HEK293 (cell line): ENCODE measurements around the gene GLTP.

Experiments used
- CTCF ChIA-PET: fragments of 350-600 bp; formaldehyde crosslinking; extraction: SDS; loops from one replicate; lab custom pipeline; 2021; ENCODE audit warnings: antibody characterized with exemption; lab: Yijun Ruan, JAX
- POLR2A ChIA-PET: fragments of 300-600 bp; formaldehyde crosslinking; extraction: SDS; loops from one replicate; lab custom pipeline; 2020; ENCODE audit warnings: antibody characterized with exemption, inconsistent platforms; lab: Yijun Ruan, JAX
- H3K27ac ChIP-seq: fragments of 200-500 bp; sonication (Bioruptor generic); 2 replicates; pipeline ENCODE4 v1.5.1; 2014; ENCODE audit warnings: low read depth, low read length, control low read depth, inconsistent platforms; ENCODE audit errors: extremely low read depth
- H3K36me3 ChIP-seq, 2 experiments: fragments of 200-500 bp in 1 of 2; sonication (Bioruptor generic) in 1 of 2; 1 replicate in 1 of 2; 2 replicates in 1 of 2; pipeline ENCODE4 v1.5.1; 2014 to 2017; ENCODE audit warnings: inconsistent platforms in 2 of 2, low read length in 2 of 2; ENCODE audit not compliant: control insufficient read depth in 2 of 2, insufficient read depth in 1 of 2
- H3K4me1 ChIP-seq: fragments of 200-500 bp; sonication (Bioruptor generic); 2 replicates; pipeline ENCODE4 v1.5.1; 2014; ENCODE audit warnings: mild to moderate bottlenecking, low read length, inconsistent platforms; ENCODE audit not compliant: control insufficient read depth, insufficient read depth
- H3K4me3 ChIP-seq: 2 replicates; pipeline ENCODE4 v1.5.1; 2011; ENCODE audit warnings: low read depth, mild to moderate bottlenecking, control low read depth, low read length, moderate library complexity
- H3K9me3 ChIP-seq: fragments of 200-500 bp; sonication (Bioruptor generic); 2 replicates; pipeline ENCODE4 v1.5.1; 2014; ENCODE audit warnings: low read depth, low read length, inconsistent platforms; ENCODE audit not compliant: control insufficient read depth, insufficient read depth
- BCL11A ChIP-seq: fragments of 450-650 bp; formaldehyde crosslinking; IDR thresholded peaks from 2 replicates; pipeline ENCODE4 v1.5.1; 2016; ENCODE audit warnings: low read depth, missing biosample characterization, missing genetic modification characterization
- BCL11B ChIP-seq: fragments of 450-650 bp; formaldehyde crosslinking; IDR thresholded peaks from 2 replicates; pipeline ENCODE4 v1.5.1; 2016; ENCODE audit warnings: low read depth, missing biosample characterization, missing genetic modification characterization
- EGR2 ChIP-seq: fragments of 450-650 bp; formaldehyde crosslinking; IDR thresholded peaks from 2 replicates; pipeline ENCODE4 v1.5.1; 2016; ENCODE audit warnings: low read depth, missing biosample characterization, missing genetic modification characterization
- GLIS2 ChIP-seq: fragments of 450-650 bp; formaldehyde crosslinking; IDR thresholded peaks from 2 replicates; pipeline ENCODE4 v1.5.1; 2016; ENCODE audit warnings: missing biosample characterization, missing genetic modification characterization
- KLF10 ChIP-seq: fragments of 450-650 bp; IDR thresholded peaks from 2 replicates; pipeline ENCODE4 v1.5.1; 2018; ENCODE audit warnings: missing biosample characterization, mild to moderate bottlenecking, missing genetic modification characterization
- KLF7 ChIP-seq: fragments of 450-650 bp; formaldehyde crosslinking; IDR thresholded peaks from 2 replicates; pipeline ENCODE4 v1.5.1; 2016; ENCODE audit warnings: missing biosample characterization, missing genetic modification characterization, borderline replicate concordance
- SCRT2 ChIP-seq: fragments of 450-650 bp; formaldehyde crosslinking; IDR thresholded peaks from 2 replicates; pipeline ENCODE4 v1.5.1; 2016; ENCODE audit warnings: missing biosample characterization, missing genetic modification characterization
- SP3 ChIP-seq: fragments of 450-650 bp; formaldehyde crosslinking; IDR thresholded peaks from 2 replicates; pipeline ENCODE4 v1.5.1; 2016; ENCODE audit warnings: missing biosample characterization, missing genetic modification characterization
- SP7 ChIP-seq: fragments of 450-650 bp; formaldehyde crosslinking; IDR thresholded peaks from 2 replicates; pipeline ENCODE4 v1.5.1; 2016; ENCODE audit warnings: missing biosample characterization, missing genetic modification characterization
- TCF7L2 ChIP-seq: IDR thresholded peaks from 2 replicates; pipeline ENCODE4 v1.6.1; 2011; ENCODE audit warnings: low read depth, mild to moderate bottlenecking, inconsistent platforms, low read length, moderate library complexity, borderline replicate concordance
- YY1 ChIP-seq: fragments of 450-650 bp; formaldehyde crosslinking; IDR thresholded peaks from 2 replicates; pipeline ENCODE4 v1.5.1; 2018; ENCODE audit warnings: missing biosample characterization, missing genetic modification characterization
- ZFHX2 ChIP-seq: fragments of 450-650 bp; formaldehyde crosslinking; conservative IDR thresholded peaks from 2 replicates; pipeline ENCODE4 v1.5.1; 2016; ENCODE audit warnings: missing biosample characterization, missing genetic modification characterization
- ZIC2 ChIP-seq: fragments of 450-650 bp; formaldehyde crosslinking; IDR thresholded peaks from 2 replicates; pipeline ENCODE4 v1.5.1; 2016; ENCODE audit warnings: missing biosample characterization, missing genetic modification characterization
- ZNF10 ChIP-seq: fragments of 450-650 bp; formaldehyde crosslinking; IDR thresholded peaks from 2 replicates; pipeline ENCODE4 v1.5.1; 2017; ENCODE audit warnings: missing biosample characterization, missing genetic modification characterization
- ZNF121 ChIP-seq: fragments of 450-650 bp; formaldehyde crosslinking; IDR thresholded peaks from 2 replicates; pipeline ENCODE4 v1.5.1; 2016; ENCODE audit warnings: missing biosample characterization, missing genetic modification characterization
- ZNF23 ChIP-seq: fragments of 450-650 bp; formaldehyde crosslinking; IDR thresholded peaks from 2 replicates; pipeline ENCODE4 v1.5.1; 2016; ENCODE audit warnings: missing biosample characterization, missing genetic modification characterization, borderline replicate concordance
- ZNF302 ChIP-seq: fragments of 450-650 bp; formaldehyde crosslinking; IDR thresholded peaks from 2 replicates; pipeline ENCODE4 v1.5.1; 2016; ENCODE audit warnings: missing biosample characterization, missing genetic modification characterization, low read depth
- ZNF335 ChIP-seq: fragments of 450-650 bp; formaldehyde crosslinking; conservative IDR thresholded peaks from 2 replicates; pipeline ENCODE4 v1.5.1; 2016; ENCODE audit warnings: missing biosample characterization, missing genetic modification characterization
- ZNF341 ChIP-seq: fragments of 450-650 bp; formaldehyde crosslinking; IDR thresholded peaks from 2 replicates; pipeline ENCODE4; 2016; ENCODE audit warnings: low read depth, missing biosample characterization, missing genetic modification characterization
- ZNF404 ChIP-seq: fragments of 450-650 bp; formaldehyde crosslinking; IDR thresholded peaks from 2 replicates; pipeline ENCODE4 v1.5.1; 2017; ENCODE audit warnings: missing biosample characterization, missing genetic modification characterization
- ZNF416 ChIP-seq: fragments of 450-650 bp; formaldehyde crosslinking; IDR thresholded peaks from 2 replicates; pipeline ENCODE4 v1.5.1; 2016; ENCODE audit warnings: missing biosample characterization, missing genetic modification characterization
- ZNF423 ChIP-seq: fragments of 450-650 bp; formaldehyde crosslinking; IDR thresholded peaks from 2 replicates; pipeline ENCODE4 v1.5.1; 2016; ENCODE audit warnings: missing biosample characterization, missing genetic modification characterization
- ZNF560 ChIP-seq: fragments of 450-650 bp; formaldehyde crosslinking; IDR thresholded peaks from 2 replicates; pipeline ENCODE4 v1.5.1; 2017; ENCODE audit warnings: missing biosample characterization, missing genetic modification characterization, borderline replicate concordance
- ZNF585B ChIP-seq: fragments of 450-650 bp; formaldehyde crosslinking; IDR thresholded peaks from 2 replicates; pipeline ENCODE4 v1.5.1; 2016; ENCODE audit warnings: missing biosample characterization, missing genetic modification characterization
- ZNF660 ChIP-seq: fragments of 450-650 bp; IDR thresholded peaks from 2 replicates; pipeline ENCODE4 v1.5.1; 2018; ENCODE audit warnings: missing biosample characterization, mild to moderate bottlenecking, missing genetic modification characterization
- ZSCAN23 ChIP-seq: fragments of 450-650 bp; formaldehyde crosslinking; IDR thresholded peaks from 2 replicates; pipeline ENCODE4 v1.5.1; 2016; ENCODE audit warnings: missing biosample characterization, missing genetic modification characterization
- TF ChIP-seq, protein P1 (sequence below): fragments of 450-650 bp; formaldehyde crosslinking; IDR thresholded peaks from 2 replicates; pipeline ENCODE4 v1.5.1; 2016; ENCODE audit warnings: missing biosample characterization, missing genetic modification characterization
- TF ChIP-seq, protein P2 (sequence below): fragments of 450-650 bp; formaldehyde crosslinking; IDR thresholded peaks from 2 replicates; pipeline ENCODE4 v1.5.1; 2016; ENCODE audit warnings: missing biosample characterization, missing genetic modification characterization
- TF ChIP-seq, protein P3 (sequence below): fragments of 450-650 bp; formaldehyde crosslinking; IDR thresholded peaks from 2 replicates; pipeline ENCODE4 v1.5.1; 2016; ENCODE audit warnings: missing biosample characterization, missing genetic modification characterization
- TF ChIP-seq, protein P4 (sequence below): fragments of 450-650 bp; formaldehyde crosslinking; IDR thresholded peaks from 2 replicates; pipeline ENCODE4 v1.5.1; 2017; ENCODE audit warnings: missing biosample characterization, missing genetic modification characterization
- TF ChIP-seq, protein P5 (sequence below): sonication (generic); formaldehyde crosslinking; IDR thresholded peaks from 2 replicates; pipeline ENCODE4 v1.8.1; 2022; ENCODE audit warnings: mild to moderate bottlenecking, moderate library complexity, missing genetic modification reagents

The GLTP gene, protein sequence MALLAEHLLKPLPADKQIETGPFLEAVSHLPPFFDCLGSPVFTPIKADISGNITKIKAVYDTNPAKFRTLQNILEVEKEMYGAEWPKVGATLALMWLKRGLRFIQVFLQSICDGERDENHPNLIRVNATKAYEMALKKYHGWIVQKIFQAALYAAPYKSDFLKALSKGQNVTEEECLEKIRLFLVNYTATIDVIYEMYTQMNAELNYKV

DNA sequence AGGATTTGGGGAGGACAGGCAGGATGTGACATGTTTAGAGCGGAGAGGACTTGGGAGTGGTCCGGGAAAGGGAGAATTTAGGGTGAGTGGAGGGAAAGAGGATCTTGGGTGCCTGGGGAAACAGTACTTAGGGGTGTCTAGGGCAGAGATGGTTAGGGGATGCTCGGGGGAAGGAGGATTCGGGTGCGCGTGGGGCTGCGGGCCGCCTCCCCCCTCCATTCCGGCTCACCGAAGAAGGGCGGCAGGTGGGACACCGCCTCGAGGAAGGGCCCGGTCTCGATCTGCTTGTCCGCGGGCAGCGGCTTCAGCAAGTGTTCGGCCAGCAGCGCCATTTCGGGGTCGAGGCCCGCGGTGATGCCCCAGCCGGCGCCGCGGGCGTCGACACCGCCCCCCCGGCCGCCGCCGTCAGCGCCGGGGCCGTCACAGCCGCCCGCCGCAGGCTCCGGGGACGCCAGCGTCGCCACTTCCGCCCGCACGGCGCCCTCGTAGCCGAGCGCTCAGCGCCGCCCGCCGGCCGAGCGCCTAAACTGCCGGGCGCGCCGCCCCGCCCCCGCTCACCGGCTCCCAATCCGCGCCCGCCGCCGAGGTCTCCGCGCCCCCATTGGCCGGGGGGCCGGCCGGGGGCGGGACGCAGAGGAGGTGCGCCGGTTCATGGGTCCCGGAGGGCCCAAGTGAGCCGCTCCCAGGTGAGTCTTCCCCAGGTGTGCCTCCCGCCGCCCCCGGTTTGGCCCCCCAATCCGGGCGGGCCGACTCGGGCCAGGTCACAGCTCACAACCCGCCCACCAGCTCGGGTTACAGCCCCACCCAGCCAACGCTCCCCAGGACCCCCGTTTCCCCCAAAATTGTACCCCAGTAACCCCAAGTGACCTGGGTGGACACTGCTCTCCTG, at the start of gene GLTP:
Gene GLTP (minus strand): TSS at position 499 of the 889 bp plus-strand sequence. CDS start 167 bp downstream, at position 332.
- Histone ChIP-seq H3K4me3 (peak within 1 kb of the TSS; percentile 71), H3K4me1 (peaks cover 8% of the 10 kb centered on the region), H3K27ac (peak within 1 kb of the TSS; percentile 51; the same call in 1 of the 2 replicates), H3K9me3 (no peaks in the 10 kb centered on the region), H3K36me3 (no peaks in the 10 kb centered on the region)
- CTCF ChIA-PET = interaction anchor here (0.7 to 3.7 kb wide), 9 partner anchors 16 to 282 kb away, joined by 3 to 24 read pairs (median 3); no protein-coding TSS in a partner anchor
- POLR2A ChIA-PET = no interaction called here
- TF ChIP-seq ZIC2 (tag by site-specific recombination) (no peak), KLF10 (tag by site-specific recombination) (no peak; the same call in 1 of the 2 replicates), ZNF660 (tag by site-specific recombination) (peak; percentile 53; the same call in 1 of the 2 replicates), ZNF404 (tag by site-specific recombination) (no peak), ZNF302 (tag by site-specific recombination) (no peak), KLF7 (tag by site-specific recombination) (no peak), ZNF585B (tag by site-specific recombination) (no peak), ZNF341 (tag by site-specific recombination) (peak; percentile 78), ZNF23 (no peak), YY1 (peak; percentile 37; the same call in 1 of the 2 replicates), ZSCAN23 (tag by site-specific recombination) (0 out of 2 replicates have a peak, but pooled peaks have one; percentile 53), ZNF560 (tag by site-specific recombination) (no peak), ZNF121 (tag by site-specific recombination) (no peak), EGR2 (tag by site-specific recombination) (no peak), ZNF423 (tag by site-specific recombination) (no peak), BCL11A (tag by site-specific recombination) (no peak), SCRT2 (tag by site-specific recombination) (no peak), TCF7L2 (no peak), BCL11B (tag by site-specific recombination) (no peak), GLIS2 (tag by site-specific recombination) (peak; percentile 9; the same call in 1 of the 2 replicates), SP3 (tag by site-specific recombination) (peak; percentile 31; the same call in 1 of the 2 replicates), SP7 (tag by site-specific recombination) (0 out of 2 replicates have a peak, but pooled peaks have one; percentile 37), ZFHX2 (no peak), ZNF335 (tag by site-specific recombination) (peak; percentile 77), ZNF10 (tag by site-specific recombination) (no peak), ZNF416 (tag by site-specific recombination) (no peak)
- TF ChIP-seq, protein P1, sequence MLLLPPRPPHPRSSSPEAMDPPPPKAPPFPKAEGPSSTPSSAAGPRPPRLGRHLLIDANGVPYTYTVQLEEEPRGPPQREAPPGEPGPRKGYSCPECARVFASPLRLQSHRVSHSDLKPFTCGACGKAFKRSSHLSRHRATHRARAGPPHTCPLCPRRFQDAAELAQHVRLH (tag by site-specific recombination) = no peak
- TF ChIP-seq, protein P2, sequence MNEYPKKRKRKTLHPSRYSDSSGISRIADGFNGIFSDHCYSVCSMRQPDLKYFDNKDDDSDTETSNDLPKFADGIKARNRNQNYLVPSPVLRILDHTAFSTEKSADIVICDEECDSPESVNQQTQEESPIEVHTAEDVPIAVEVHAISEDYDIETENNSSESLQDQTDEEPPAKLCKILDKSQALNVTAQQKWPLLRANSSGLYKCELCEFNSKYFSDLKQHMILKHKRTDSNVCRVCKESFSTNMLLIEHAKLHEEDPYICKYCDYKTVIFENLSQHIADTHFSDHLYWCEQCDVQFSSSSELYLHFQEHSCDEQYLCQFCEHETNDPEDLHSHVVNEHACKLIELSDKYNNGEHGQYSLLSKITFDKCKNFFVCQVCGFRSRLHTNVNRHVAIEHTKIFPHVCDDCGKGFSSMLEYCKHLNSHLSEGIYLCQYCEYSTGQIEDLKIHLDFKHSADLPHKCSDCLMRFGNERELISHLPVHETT = peak; percentile 57; the same call in 1 of the 2 replicates
- TF ChIP-seq, protein P3, sequence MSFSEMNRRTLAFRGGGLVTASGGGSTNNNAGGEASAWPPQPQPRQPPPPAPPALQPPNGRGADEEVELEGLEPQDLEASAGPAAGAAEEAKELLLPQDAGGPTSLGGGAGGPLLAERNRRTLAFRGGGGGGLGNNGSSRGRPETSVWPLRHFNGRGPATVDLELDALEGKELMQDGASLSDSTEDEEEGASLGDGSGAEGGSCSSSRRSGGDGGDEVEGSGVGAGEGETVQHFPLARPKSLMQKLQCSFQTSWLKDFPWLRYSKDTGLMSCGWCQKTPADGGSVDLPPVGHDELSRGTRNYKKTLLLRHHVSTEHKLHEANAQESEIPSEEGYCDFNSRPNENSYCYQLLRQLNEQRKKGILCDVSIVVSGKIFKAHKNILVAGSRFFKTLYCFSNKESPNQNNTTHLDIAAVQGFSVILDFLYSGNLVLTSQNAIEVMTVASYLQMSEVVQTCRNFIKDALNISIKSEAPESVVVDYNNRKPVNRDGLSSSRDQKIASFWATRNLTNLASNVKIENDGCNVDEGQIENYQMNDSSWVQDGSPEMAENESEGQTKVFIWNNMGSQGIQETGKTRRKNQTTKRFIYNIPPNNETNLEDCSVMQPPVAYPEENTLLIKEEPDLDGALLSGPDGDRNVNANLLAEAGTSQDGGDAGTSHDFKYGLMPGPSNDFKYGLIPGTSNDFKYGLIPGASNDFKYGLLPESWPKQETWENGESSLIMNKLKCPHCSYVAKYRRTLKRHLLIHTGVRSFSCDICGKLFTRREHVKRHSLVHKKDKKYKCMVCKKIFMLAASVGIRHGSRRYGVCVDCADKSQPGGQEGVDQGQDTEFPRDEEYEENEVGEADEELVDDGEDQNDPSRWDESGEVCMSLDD (tag by site-specific recombination) = peak; percentile 71
- TF ChIP-seq, protein P4, sequence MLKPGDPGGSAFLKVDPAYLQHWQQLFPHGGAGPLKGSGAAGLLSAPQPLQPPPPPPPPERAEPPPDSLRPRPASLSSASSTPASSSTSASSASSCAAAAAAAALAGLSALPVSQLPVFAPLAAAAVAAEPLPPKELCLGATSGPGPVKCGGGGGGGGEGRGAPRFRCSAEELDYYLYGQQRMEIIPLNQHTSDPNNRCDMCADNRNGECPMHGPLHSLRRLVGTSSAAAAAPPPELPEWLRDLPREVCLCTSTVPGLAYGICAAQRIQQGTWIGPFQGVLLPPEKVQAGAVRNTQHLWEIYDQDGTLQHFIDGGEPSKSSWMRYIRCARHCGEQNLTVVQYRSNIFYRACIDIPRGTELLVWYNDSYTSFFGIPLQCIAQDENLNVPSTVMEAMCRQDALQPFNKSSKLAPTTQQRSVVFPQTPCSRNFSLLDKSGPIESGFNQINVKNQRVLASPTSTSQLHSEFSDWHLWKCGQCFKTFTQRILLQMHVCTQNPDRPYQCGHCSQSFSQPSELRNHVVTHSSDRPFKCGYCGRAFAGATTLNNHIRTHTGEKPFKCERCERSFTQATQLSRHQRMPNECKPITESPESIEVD (tag by site-specific recombination) = no peak
- TF ChIP-seq, protein P5, sequence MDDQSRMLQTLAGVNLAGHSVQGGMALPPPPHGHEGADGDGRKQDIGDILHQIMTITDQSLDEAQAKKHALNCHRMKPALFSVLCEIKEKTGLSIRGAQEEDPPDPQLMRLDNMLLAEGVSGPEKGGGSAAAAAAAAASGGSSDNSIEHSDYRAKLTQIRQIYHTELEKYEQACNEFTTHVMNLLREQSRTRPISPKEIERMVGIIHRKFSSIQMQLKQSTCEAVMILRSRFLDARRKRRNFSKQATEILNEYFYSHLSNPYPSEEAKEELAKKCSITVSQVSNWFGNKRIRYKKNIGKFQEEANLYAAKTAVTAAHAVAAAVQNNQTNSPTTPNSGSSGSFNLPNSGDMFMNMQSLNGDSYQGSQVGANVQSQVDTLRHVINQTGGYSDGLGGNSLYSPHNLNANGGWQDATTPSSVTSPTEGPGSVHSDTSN (CRISPR knock-in tag) = no peak
